Choroid plexus epithelial cell (primary cell): ENCODE results near the gene FAM131A.

ENCODE experiments used
- DNase-seq: peaks from one replicate; pipeline ENCODE4 v3.0.0-alpha.2; 2010; ENCODE audit warnings: low read depth
- H3K4me3 ChIP-seq: 2 replicates; pipeline ENCODE4 v1.5.1; 2011; ENCODE audit warnings: low read depth, mild to moderate bottlenecking, control low read depth, low read length, moderate library complexity
- CTCF ChIP-seq: conservative IDR thresholded peaks from 2 replicates; pipeline ENCODE4 v1.5.1; 2011; ENCODE audit warnings: low read depth, mild to moderate bottlenecking, control low read depth, inconsistent platforms, low read length, moderate library complexity

Gene FAM131A

GRCh38 chr3:184381261-184382224 lies 44.1 kb downstream of the FAM131A start:
- DNase-seq = no peak
- H3K4me3 ChIP-seq = no peak overlapping the region
- TF ChIP-seq CTCF = no peak

- DNase-seq = no peak
- no peak for TF ChIP-seq CTCF
- no peak overlapping the region for H3K4me3 ChIP-seq
Observed at GRCh38 chr3:184382326-184383032, 45.1 kb downstream of the FAM131A start.

- DNase-seq = no peak
- no peak overlapping the region for H3K4me3 ChIP-seq
- TF ChIP-seq CTCF = no peak
Observed at GRCh38 chr3:184383033-184383740, 45.8 kb downstream of the FAM131A start.

- H3K4me3 ChIP-seq = no peak overlapping the region
- DNase-seq = no peak
- TF ChIP-seq CTCF = no peak
Observed at GRCh38 chr3:184384342-184384741, 46.9 kb downstream of the FAM131A start.

- TF ChIP-seq CTCF = no peak
- H3K4me3 ChIP-seq = no peak overlapping the region
- DNase-seq = no peak
Observed at GRCh38 chr3:184384856-184385422, 47.5 kb downstream of the FAM131A start.

GRCh38 chr3:184386047-184386806 lies 48.8 kb downstream of the FAM131A start:
- H3K4me3 ChIP-seq = no peak overlapping the region
- no peak for TF ChIP-seq CTCF
- DNase-seq = no peak
